ENCODE results near the gene PIN4.
"Not testable (repeated sequence)": the region's sequence is repeated elsewhere in the genome, so short reads cannot be mapped to it uniquely, and the experiment has no call there.

Gene PIN4

GRCh38 chrX:72165551-72165950, 16.0 kb upstream of the PIN4 start:
- peaks cover 3% of the 10 kb centered on the region; the same call in 1 of the 2 replicates for H3K4me1 ChIP-seq
- H3K9me3 ChIP-seq: no peaks in the 10 kb centered on the region

DNA sequence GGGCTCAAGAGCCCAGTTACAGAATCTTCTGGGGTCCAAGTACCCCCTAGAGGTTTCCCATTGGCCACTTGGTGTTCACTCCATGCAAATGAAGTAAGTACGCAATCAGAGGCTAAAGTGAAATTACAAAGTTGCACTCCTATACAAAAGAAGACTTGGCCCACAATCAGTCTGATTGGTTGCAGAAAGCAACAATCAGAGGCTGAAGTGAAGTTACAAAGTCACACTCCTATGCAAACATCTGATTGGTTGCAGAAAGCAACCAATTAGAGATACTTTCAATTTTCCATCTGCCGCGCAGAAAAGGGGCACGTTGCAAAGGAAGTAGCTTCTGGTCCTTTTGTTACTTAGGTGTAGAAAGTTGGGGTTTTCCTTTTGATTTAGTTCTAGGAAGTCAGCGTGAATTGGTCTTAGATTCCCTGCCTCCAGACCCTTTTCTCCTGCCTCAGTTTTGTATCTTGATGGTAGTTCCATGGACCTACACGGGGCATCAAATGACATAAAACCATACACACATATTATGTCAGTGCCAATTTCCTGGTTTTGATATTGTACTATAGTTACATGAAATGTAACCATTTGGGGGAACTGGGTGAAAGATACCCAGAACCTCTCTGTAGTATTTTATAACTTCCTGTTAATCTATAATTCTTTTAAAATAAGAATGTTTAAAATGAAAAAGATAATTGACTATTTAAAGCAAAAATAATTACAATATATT, 12.4 kb upstream of the PIN4 start:
- Histone ChIP-seq H3K4me1 (peaks cover 3% of the 10 kb centered on the region; the same call in 1 of the 2 replicates), H3K9me3 (no peaks in the 10 kb centered on the region), H3K27me3 (ENCODE audit: low read depth) (peaks cover 7% of the 10 kb centered on the region; the same call in 1 of the 2 replicates), H3K36me3 (replicated peaks) (no peaks in the 10 kb centered on the region), H3K4me3 (no peak overlapping the region)
- in situ Hi-C loops (cut with MboI; ENCODE audit: low sequenced_read_pairs): no loop called here
- no peak for DNase-seq (ENCODE audit: low spot score in 2 of 2)

More at GRCh38 chrX:72165551-72165950, 16.0 kb upstream of the PIN4 start:
- Histone ChIP-seq H3K36me3 (replicated peaks) (no peaks in the 10 kb centered on the region), H3K27me3 (ENCODE audit: low read depth) (no peaks in the 10 kb centered on the region), H3K4me3 (no peak overlapping the region)
- DNase-seq (ENCODE audit: low spot score in 2 of 2): no peak
- in situ Hi-C loops (cut with MboI; ENCODE audit: low sequenced_read_pairs): no loop called here

- H3K9me3 ChIP-seq; H3K4me3 ChIP-seq; H3K4me1 ChIP-seq; in situ Hi-C loops (cut with MboI; ENCODE audit: low sequenced_read_pairs); DNase-seq (ENCODE audit: low spot score in 2 of 2); H3K27me3 ChIP-seq (ENCODE audit: low read depth); H3K36me3 ChIP-seq (replicated peaks): not testable (repeated sequence)
Observed at GRCh38 chrX:72176289-72176688, 5.3 kb upstream of the PIN4 start.

DNA sequence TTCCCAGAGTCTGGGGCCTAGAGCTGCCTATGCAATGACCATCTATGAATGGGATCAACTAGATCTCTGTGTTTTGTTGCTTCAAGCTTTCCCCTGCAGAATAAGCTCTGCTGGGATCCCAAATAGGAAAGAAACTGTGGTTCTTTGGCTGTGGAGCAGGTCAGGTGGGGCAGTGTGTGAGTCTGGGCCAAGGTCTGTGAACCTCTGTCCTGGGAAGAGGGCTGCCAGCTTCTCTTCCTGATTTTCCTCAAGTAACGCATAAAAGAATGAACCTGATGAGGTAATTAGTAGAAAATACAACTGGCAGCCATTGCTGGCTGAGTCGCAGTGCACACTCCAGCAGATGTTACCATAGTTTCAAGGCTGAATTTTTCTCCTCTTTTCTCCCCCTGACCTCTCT, 4.6 kb upstream of the PIN4 start:
- in situ Hi-C loops (cut with MboI; ENCODE audit: low sequenced_read_pairs): no loop called here

GRCh38 chrX:72180539-72180938, 1.0 kb upstream of the PIN4 start:
- H3K27me3 ChIP-seq (ENCODE audit: low read depth): no peaks in the 10 kb centered on the region
- H3K4me3 ChIP-seq: peak overlapping the region; percentile 80
- in situ Hi-C loops (cut with MboI; ENCODE audit: low sequenced_read_pairs): no loop called here

More for the DNA sequence above, 4.6 kb upstream of the PIN4 start:
- H3K9me3 ChIP-seq: no peaks in the 10 kb centered on the region
- H3K27me3 ChIP-seq (ENCODE audit: low read depth): peaks cover 7% of the 10 kb centered on the region; the same call in 1 of the 2 replicates
- peaks cover 3% of the 10 kb centered on the region; the same call in 1 of the 2 replicates for H3K36me3 ChIP-seq (replicated peaks)
- no peak overlapping the region for H3K4me3 ChIP-seq
- no peak for DNase-seq (ENCODE audit: low spot score in 2 of 2)
- H3K4me1 ChIP-seq: peaks cover 7% of the 10 kb centered on the region

DNA sequence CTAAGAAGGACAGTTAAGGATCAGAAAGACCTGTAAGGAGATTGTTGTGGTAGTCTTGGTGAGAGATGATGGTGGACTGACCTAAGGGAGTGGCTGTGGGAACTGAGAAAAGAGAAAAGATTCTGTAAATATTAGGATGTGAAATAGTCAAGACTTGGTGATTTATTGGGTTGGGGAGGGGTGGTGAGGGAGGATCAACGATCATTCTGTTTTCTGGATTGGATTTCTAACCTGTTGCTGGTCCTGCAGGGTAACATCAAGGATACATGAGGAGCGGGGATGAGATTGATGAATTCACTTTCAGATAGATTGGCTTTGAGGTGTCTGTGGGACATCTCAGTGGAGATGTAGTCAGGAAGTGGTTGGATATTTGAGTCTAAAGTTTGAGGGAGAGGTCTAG, 1.4 kb downstream of the PIN4 start:
- no peaks in the 10 kb centered on the region for H3K9me3 ChIP-seq
- DNase-seq (ENCODE audit: low spot score in 2 of 2): no peak
- in situ Hi-C loops (cut with MboI; ENCODE audit: low sequenced_read_pairs): no loop called here
- no peaks in the 10 kb centered on the region for H3K27me3 ChIP-seq (ENCODE audit: low read depth)
- peaks cover 10% of the 10 kb centered on the region for H3K4me1 ChIP-seq
- H3K36me3 ChIP-seq (replicated peaks): peaks cover 18% of the 10 kb centered on the region
- peak overlapping the region; percentile 80; the same call in 1 of the 2 replicates for H3K4me3 ChIP-seq

More at GRCh38 chrX:72180539-72180938, 1.0 kb upstream of the PIN4 start:
- peaks cover 10% of the 10 kb centered on the region for H3K4me1 ChIP-seq
- no peaks in the 10 kb centered on the region for H3K9me3 ChIP-seq
- DNase-seq (ENCODE audit: low spot score in 2 of 2): no peak
- H3K36me3 ChIP-seq (replicated peaks): peaks cover 5% of the 10 kb centered on the region; the same call in 1 of the 2 replicates

GRCh38 chrX:72201836-72202536, 20.4 kb downstream of the PIN4 start:
- Histone ChIP-seq H3K9me3 (no peaks in the 10 kb centered on the region), H3K36me3 (replicated peaks) (peaks cover 38% of the 10 kb centered on the region), H3K27me3 (ENCODE audit: low read depth) (no peaks in the 10 kb centered on the region), H3K4me3 (no peak overlapping the region), H3K4me1 (peaks cover 19% of the 10 kb centered on the region)
- in situ Hi-C loops (cut with MboI; ENCODE audit: low sequenced_read_pairs): no loop called here
- no peak for DNase-seq (ENCODE audit: low spot score in 2 of 2)

DNA sequence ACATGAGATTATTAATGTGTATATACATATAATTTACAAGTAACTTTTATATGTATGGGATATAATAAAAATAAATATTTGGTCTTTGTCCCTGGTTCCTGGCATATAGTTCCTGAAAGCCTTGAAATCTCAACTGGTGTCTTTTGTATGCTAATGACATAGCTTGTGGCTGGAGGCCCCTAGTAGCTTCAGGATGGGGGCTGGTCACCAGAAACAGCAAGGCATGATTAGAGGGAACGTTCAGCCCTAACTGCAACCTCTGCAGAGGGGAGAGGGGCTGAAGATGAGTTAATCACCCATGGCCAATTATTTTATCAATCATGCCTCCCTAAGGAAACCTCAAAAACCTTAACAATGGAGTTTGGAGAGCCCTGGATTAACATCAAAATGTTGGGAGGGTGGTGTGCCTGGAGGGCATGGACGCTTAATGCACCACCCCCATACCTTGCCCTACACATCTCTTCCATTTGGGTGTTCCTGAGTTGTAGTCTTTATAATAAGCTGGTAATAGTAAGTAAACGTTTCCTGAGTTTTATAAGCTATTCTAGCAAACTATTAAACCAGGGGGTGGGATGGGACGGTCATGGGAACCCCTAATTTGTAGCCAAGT, 21.3 kb downstream of the PIN4 start:
- in situ Hi-C loops (cut with MboI; ENCODE audit: low sequenced_read_pairs): no loop called here
- H3K36me3 ChIP-seq (replicated peaks): peaks cover 41% of the 10 kb centered on the region

GRCh38 chrX:72203421-72203820, 21.9 kb downstream of the PIN4 start:
- Histone ChIP-seq H3K36me3 (replicated peaks) (peaks cover 41% of the 10 kb centered on the region), H3K4me3 (no peak overlapping the region), H3K4me1 (peaks cover 19% of the 10 kb centered on the region), H3K27me3 (ENCODE audit: low read depth) (no peaks in the 10 kb centered on the region), H3K9me3 (no peaks in the 10 kb centered on the region)
- in situ Hi-C loops (cut with MboI; ENCODE audit: low sequenced_read_pairs): no loop called here
- no peak for DNase-seq (ENCODE audit: low spot score in 2 of 2)

More for the DNA sequence above, 21.3 kb downstream of the PIN4 start:
- peaks cover 19% of the 10 kb centered on the region for H3K4me1 ChIP-seq
- no peaks in the 10 kb centered on the region for H3K27me3 ChIP-seq (ENCODE audit: low read depth)
- DNase-seq (ENCODE audit: low spot score in 2 of 2): peak; percentile 55 to 66
- H3K9me3 ChIP-seq: no peaks in the 10 kb centered on the region
- H3K4me3 ChIP-seq: no peak overlapping the region

DNA sequence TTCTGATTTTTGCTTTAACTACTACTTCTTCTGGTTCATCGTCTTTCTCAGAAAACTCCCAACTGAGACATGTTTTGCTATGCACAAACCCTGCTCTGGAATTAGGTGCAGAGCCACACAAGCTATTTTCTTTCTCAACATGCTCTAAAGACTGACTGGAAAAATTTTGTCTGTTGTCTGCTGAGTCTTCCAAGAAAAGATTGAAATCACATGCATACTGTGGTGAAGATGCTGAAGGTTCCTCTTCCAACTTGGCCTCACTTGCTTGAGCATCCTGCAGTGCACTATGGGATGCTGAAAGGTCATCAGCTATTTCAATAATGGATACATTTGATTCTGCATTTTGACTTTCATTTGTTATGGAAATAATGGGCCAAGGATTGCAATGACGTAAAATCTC, 24.1 kb downstream of the PIN4 start:
- Histone ChIP-seq H3K4me3 (no peak overlapping the region), H3K9me3 (no peaks in the 10 kb centered on the region), H3K36me3 (replicated peaks) (peaks cover 28% of the 10 kb centered on the region), H3K27me3 (ENCODE audit: low read depth) (no peaks in the 10 kb centered on the region), H3K4me1 (peaks cover 19% of the 10 kb centered on the region)
- in situ Hi-C loops (cut with MboI; ENCODE audit: low sequenced_read_pairs): no loop called here
- DNase-seq (ENCODE audit: low spot score in 2 of 2): no peak

DNA sequence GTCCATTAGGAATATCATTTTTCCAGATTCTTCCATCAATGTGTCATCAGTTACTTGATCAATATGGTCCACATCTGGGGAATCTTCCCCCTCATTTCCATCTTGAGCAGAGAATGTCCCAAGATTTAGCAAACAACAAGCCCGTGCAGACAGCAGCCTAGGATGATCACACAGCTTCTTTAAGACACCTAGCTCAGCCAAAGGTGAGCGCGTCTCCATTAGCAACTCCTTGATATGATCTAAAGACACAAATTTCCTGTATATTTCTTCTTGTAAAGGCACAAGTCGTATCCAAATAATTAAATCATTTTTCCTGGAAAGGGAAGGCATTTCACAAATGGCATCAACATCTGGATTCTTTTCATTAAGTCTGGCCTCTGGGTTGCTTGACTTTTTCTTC, 25.8 kb downstream of the PIN4 start:
- no peaks in the 10 kb centered on the region for H3K27me3 ChIP-seq (ENCODE audit: low read depth)
- in situ Hi-C loops (cut with MboI; ENCODE audit: low sequenced_read_pairs): no loop called here
- H3K36me3 ChIP-seq (replicated peaks): peaks cover 28% of the 10 kb centered on the region
- DNase-seq (ENCODE audit: low spot score in 2 of 2): no peak
- H3K9me3 ChIP-seq: no peaks in the 10 kb centered on the region
- no peak overlapping the region for H3K4me3 ChIP-seq
- H3K4me1 ChIP-seq: peaks cover 9% of the 10 kb centered on the region

DNA sequence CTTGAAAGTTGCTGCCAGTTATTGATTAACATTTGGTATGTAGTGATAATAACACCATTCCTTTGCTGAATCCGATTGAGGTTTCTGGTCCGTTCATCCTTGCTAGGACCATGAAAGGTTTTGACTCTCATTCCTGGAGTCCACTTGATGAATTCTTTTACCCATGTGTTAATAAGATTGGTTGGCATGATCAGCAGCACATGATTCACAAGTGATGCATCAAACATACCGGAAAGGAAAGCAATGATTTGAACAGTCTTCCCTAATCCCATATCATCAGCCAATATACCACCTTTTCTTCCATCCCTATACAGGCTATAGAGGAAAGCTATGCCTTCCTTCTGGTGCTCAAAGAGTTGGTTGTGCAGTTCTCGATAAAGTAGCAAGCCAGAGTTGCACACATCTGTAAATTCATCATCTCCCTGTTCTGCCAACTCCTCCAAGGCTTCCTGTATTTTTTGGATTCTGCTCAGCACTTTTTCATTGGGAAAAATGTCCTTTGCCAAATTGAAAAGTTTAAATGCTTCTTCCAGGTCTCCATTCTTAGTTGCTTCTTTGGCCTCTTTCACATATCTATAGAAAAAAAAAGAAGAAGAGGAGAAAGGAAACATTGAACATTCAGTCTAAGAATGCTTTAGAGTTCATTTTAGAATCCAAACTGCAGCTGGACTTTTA, 26.7 kb downstream of the PIN4 start:
- H3K9me3 ChIP-seq: no peaks in the 10 kb centered on the region
- no peaks in the 10 kb centered on the region for H3K27me3 ChIP-seq (ENCODE audit: low read depth)
- DNase-seq (ENCODE audit: low spot score in 2 of 2): no peak
- peaks cover 28% of the 10 kb centered on the region for H3K36me3 ChIP-seq (replicated peaks)
- in situ Hi-C loops (cut with MboI; ENCODE audit: low sequenced_read_pairs): no loop called here
- H3K4me3 ChIP-seq: no peak overlapping the region
- H3K4me1 ChIP-seq: peaks cover under 1% of the 10 kb centered on the region

GRCh38 chrX:72216973-72217372, 35.4 kb downstream of the PIN4 start:
- peaks cover 3% of the 10 kb centered on the region; the same call in 1 of the 2 replicates for H3K9me3 ChIP-seq
- peaks cover 6% of the 10 kb centered on the region for H3K36me3 ChIP-seq (replicated peaks)
- no peaks in the 10 kb centered on the region for H3K27me3 ChIP-seq (ENCODE audit: low read depth)
- no peaks in the 10 kb centered on the region for H3K4me1 ChIP-seq
- DNase-seq (ENCODE audit: low spot score in 2 of 2): no peak
- in situ Hi-C loops (cut with MboI; ENCODE audit: low sequenced_read_pairs): no loop called here
- H3K4me3 ChIP-seq: no peak overlapping the region

Measured in HAP-1 (cell line).